Activated T-cell treated with anti-CD3 and anti-CD28 coated beads for 24 hours (primary cell): ENCODE results near the gene TXN2.

ENCODE experiments used
- DNase-seq: peaks from one replicate; pipeline ENCODE4 v3.0.0-alpha.2; 2020; ENCODE audit warnings: low read depth

The TXN2 gene

GRCh38 chr22:36486619-36487384 is 5.4 kb upstream of the TXN2 start:
- peak; percentile 59 for DNase-seq

- DNase-seq: no peak
Measured at GRCh38 chr22:36480941-36481392, 473 bp downstream of the TXN2 start.

GRCh38 chr22:36478966-36479365 is 2.5 kb downstream of the TXN2 start:
- no peak for DNase-seq

GRCh38 chr22:36475341-36475740 is 6.1 kb downstream of the TXN2 start:
- no peak for DNase-seq

GRCh38 chr22:36472689-36473088 is 8.8 kb downstream of the TXN2 start:
- no peak for DNase-seq

GRCh38 chr22:36471341-36471821 is 10.1 kb downstream of the TXN2 start:
- DNase-seq: no peak

GRCh38 chr22:36470994-36471331 is 10.5 kb downstream of the TXN2 start:
- DNase-seq: no peak

GRCh38 chr22:36470162-36470993 is 11.1 kb downstream of the TXN2 start:
- DNase-seq: peak; percentile 73

- no peak for DNase-seq
Measured at GRCh38 chr22:36469094-36469710, 12.2 kb downstream of the TXN2 start.

GRCh38 chr22:36467946-36468345 is 13.5 kb downstream of the TXN2 start:
- no peak for DNase-seq

- no peak for DNase-seq
Measured at GRCh38 chr22:36467042-36467810, 14.2 kb downstream of the TXN2 start.

- DNase-seq: no peak
Measured at GRCh38 chr22:36466258-36466657, 15.2 kb downstream of the TXN2 start.

- no peak for DNase-seq
Measured at GRCh38 chr22:36465232-36466021, 16.0 kb downstream of the TXN2 start.

GRCh38 chr22:36464715-36465231 is 16.7 kb downstream of the TXN2 start:
- DNase-seq: no peak

GRCh38 chr22:36463783-36464184 is 17.7 kb downstream of the TXN2 start:
- DNase-seq: no peak

GRCh38 chr22:36461665-36462649 is 19.5 kb downstream of the TXN2 start:
- DNase-seq: no peak

- DNase-seq: no peak
Measured at GRCh38 chr22:36460202-36460601, 21.2 kb downstream of the TXN2 start.

GRCh38 chr22:36457688-36458450 is 23.6 kb downstream of the TXN2 start:
- no peak for DNase-seq

GRCh38 chr22:36456464-36456845 is 25.0 kb downstream of the TXN2 start:
- no peak for DNase-seq
